GM18907 (cell line): ENCODE measurements around the gene DGKI.

Experiments used
- ATAC-seq: cut with Tn5 transposase; IDR thresholded peaks from one replicate; pipeline ENCODE4 v1.9.1; 2021; ENCODE audit warnings: mild to moderate bottlenecking, moderate library complexity; ENCODE audit not compliant: unreplicated experiment

Gene DGKI

DNA sequence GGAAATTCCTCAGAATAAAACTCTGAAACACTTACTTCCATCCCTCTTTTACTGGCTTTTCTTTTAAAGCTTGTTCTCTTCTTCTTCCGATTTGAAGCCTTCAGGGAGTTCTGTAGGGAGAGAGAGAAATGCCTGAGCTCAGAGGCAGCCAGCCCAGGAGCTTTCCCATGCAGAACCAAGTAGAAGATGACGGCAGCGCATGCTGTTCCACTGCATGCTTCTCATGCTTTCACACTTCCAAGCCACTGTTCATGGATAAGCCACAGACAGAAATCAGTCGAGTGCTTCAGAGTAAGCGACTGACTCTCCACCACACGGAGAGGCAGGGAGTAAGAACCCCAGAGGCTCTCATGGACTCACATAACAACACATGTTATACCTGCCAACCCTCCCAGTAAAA lies 237.3 kb downstream of the DGKI start:
- ATAC-seq: no peak

DNA sequence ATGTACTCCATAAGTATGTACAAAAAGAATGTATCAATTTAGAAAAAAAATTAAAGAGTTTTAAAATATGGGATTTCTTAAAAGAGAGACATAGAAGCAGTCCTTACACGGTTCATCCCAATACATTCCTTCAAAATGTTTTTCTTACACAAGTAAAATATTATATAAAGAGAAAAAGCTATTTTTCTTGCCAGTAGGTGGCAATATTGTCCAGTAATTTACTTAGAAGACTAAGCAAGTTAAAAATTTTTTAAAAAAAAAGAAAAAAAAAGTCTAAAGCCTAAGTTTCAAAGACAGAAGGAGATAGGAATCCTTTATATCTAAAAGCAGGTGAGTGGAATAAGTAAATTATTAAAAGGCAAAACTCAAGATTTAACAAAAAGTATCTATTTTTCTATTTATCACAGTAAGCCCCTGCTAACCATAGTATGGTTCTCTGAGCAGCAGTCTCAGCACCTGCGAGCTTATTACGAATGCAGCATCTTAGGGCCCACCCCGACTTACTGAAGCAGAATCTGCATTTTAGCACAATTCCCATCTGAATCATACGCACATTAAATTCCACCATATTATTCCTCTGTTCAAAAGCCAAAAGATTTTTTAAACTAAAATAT lies 240.6 kb downstream of the DGKI start:
- ATAC-seq: no peak

DNA sequence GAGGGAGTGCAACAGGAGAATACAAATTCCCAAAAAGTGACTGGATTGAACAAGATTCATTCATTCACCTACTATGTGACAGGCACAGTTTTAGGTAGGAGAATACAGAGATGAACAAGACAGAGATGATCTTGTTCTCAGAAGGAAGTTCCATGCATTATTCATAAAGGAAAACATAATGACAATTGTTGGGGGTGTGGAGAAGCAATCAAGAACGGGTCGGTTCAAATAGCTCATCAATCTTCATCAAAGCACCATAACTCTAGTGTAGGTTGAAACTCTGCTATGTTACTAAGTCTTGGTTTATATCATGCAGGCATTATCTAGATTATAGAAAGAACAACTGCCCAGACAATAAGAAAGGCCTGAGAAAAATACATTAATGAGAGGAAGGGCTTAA lies 243.7 kb downstream of the DGKI start:
- no peak for ATAC-seq

DNA sequence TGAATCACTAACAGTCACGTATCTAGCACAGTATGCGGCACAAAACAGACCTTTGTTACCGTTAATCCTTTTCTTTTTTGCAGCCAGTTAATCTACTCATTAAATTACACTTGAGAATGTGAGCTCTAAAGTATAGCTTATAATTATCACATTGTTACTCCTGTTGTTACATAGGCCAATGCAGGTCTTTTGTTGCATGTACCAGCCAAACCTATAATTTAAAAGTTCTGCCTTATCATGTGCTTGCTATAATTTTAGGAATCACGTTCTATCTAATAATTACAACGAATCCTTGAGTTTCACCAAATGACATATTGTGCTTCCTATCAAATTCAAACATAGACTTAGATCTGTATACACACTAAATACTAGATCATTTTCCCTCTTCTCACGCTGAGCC lies 245.1 kb downstream of the DGKI start:
- no peak for ATAC-seq

DNA sequence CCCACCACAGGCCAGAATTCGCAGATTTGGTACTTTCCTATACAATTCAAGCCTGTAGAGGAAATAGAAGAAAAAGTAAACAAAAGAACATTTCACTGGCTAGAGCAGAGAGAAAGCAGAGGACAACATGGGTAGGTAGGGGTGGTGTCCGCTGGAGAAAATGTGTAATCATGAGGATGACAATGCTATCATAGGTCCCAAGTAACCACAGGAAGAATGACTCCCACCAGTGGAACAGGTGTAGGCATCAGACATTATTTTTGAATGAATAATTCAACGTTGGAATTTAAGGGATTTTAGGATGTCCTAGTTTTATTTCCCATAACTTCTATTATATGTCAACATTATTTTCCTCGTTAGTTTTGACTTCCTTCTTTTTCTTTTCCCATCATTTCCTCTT lies 248.9 kb downstream of the DGKI start:
- no peak for ATAC-seq

DNA sequence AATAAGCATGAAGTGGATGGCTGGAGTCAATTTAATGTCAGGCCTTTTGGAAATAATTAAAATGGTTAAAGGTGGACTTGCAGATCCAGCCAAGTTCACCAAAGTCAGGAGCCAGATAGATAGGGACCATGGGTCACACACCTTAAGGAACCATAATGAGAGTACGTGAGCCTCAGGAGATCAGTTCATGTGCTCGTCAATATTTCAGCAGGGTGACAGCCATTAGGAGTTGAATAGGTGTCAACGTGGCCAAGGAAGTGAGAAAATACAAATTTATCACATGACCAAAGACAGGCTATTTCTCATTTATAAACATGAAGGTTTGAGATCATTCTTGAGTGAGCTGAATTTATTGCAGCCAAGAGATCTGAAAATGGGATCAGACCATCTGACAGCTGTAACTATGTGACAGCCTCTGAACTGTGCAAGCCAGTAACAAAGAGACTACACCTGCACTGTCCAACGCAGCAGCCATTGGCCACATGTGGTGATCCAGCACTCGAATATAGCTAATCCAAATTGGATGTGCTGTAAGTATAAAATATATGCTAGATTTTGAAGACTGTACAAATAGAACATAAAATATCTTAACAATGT lies 253.6 kb downstream of the DGKI start:
- no peak for ATAC-seq

DNA sequence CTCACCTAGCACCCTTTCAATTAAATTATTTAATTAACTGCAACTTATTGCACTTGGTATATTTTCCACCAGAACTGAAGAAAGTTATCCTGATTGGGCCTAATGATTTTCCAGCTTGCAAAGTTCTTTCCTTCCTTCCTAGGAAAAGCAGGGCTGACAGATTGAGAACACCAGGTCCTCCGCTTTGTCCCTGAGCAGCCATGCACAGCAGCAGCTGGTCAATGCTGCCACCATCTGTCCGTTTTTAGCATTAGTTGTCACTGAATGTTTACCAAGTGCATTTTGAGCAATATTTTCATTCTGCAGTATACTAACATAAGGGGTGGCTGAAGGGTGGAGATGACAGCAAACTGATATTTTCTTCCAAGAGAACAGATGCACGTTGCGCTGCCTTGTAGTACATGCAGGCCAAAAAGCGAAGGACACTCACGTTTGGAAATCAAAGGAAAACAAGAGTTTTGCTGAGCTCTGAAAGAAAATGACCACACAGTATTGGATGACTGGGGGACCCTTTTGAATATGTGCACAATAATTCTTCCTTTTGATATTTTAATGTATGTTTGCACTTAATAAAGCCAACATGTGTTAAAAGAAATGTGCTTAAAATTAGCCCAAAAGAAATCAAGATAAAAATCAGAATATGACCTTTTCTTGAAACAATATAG lies 254.4 kb downstream of the DGKI start:
- peak; percentile 74 for ATAC-seq

DNA sequence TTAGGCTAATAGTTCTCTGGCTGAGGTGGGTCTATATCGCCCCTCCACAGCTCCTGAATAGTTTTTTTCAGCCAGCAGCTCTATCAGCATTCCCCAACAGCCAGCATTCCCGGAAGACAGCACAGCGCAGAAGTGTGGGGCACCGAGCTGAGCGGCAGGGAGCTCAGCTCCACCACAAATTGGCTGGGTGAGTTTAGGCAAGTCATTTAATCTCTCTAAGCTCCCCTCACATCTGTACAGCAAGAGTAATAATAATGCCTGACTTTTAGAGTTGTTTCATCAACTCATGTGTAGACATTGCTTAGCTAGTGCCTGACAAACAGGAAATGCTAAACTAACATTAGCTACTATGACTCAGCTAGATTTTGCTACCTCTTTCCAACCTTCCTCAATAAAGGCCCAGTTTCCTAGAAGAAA lies 255.3 kb downstream of the DGKI start:
- no peak for ATAC-seq

DNA sequence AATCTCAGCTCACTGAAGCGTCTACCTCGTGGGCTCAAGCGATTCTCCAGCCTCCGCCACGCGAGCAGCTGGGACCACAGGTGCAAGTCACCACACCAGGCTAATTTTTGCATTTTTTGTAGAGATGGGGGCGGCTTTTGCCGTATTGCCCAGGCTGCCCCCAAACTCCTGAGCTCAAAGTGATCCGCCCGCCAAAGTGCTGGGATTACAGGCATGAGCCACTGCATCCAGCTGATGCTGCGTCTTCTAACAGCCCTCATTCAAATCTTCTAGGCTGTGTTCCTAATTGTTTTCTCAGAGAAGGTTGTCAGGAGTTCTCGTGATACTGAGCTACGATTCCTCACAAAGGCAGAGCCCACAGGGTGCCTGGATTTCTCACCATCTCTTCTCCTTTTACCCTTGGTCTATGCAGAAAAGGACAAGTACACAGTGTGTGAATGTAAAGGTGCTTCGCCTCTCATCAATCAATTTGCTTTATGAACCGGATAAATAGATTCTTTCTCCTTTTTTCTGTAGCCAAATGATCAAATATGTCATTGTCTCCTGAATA lies 255.9 kb downstream of the DGKI start:
- ATAC-seq: no peak

DNA sequence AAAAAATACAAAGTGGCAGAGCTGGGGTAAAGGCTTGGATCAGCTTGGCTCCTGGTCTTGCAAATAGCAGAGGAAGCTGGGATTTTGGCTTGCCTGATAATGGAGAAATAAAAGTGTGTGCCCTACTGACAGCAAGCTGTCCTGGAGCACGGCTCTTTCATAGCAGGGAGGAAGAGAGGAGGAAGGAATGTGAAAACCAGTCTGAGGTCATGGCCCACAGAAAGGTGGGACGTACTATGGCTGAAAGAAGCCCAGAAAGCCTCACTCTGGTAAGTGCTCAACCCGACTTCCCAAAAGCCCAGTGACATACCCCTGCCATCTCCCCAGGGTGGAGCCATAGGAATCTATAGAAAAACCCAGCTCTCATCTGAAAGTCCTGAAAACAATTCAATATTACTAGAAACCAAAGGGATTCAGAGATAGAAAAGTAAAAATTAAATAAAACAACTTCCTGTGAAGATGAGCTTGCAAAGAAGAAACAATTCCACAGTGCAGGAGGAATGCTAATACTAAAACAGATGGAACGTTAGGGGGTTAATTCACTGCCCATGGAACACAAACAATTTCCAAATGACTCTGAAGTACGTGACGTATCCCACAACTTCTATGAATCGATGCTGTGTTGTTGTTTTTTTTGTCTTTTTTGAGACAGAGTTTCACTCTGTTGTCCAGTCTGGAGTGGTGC lies 256.6 kb downstream of the DGKI start:
- ATAC-seq: no peak

DNA sequence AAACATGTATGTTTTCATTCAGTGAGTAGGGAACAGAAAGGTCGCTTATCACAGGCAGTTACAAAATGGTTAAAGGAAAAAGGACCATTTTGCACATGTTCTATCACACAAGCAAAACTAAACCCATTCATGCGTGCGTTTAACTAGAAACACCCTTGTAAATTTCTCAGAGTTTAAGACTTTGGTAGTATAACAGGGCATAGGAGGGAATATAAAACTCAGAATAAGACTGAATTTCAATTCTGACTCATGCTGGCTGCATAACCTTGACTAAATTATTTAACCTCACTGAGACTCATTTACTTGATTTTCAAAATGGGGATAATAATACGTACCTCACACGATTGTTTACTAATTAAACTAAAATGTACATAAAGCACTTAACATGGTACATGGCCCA lies 259.4 kb downstream of the DGKI start:
- no peak for ATAC-seq

DNA sequence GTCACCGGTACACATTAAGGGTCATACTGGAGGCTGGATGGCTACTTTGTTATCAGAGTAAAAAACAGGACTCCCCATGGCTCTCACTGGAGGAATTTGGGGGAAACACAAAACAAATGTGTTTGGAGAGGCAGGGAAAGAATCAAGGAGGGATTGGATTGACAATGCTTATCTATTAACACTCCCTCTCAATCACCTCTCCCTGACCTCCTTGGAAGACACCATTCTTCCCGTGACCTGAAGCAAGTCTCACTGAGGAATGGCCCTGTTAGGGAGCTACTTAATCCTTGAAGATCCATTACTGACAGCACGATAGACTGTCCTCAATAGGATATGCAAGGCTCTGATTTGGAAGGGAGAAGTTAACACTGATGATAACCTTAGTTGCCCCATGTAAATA lies 261.2 kb downstream of the DGKI start:
- no peak for ATAC-seq

DNA sequence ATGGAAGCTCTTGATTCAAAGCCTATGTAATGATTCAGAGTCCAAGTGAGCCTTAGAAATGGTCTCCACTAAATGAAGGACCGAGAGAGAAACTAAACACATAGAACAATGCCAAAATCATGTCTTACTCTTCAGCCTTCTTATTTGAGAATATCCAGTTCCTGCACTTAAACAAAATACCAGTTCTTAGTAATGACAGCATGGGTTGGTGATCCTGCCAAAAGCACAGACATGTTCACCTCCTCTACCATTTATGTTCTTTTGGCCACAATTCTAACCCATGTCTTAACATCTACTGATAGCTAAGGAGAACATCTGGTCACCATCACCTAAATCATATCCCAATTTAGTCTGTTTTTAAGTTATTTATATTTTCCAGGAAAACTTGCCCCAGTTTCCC lies 263.6 kb downstream of the DGKI start:
- no peak for ATAC-seq

DNA sequence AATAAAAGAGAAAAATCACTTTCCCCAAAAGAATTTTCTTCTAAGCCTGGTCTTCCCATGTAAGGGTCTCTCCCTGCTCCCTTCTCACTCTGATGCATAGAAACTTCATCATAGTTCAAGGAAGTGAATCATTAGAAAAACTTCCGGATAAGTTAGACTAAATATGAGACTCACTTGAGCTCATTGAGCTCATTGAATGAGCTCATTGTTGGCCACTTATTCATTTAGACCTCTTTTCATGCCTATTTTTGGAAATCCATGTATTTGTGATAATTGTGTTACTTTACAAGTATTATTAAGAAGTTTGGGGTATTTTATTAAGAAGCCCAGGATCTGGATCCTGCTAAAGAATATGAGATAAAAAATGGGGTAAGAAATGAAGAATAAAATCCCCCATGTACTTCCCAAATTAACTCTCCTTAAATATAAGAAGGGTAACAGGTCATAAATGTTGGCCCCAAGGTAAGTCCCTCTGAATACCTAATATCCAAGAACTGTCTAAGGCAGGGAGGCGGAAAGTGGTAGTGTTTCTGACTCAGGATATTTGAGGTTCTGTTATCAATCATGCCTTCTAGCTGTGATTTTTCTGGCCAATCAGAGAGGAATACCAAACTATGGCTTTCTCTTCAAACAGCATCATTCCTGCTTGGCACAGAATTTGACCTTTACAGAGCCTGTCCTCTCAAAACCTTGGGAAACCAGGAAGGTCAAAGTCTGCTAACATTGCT lies 266.7 kb downstream of the DGKI start:
- ATAC-seq: no peak

DNA sequence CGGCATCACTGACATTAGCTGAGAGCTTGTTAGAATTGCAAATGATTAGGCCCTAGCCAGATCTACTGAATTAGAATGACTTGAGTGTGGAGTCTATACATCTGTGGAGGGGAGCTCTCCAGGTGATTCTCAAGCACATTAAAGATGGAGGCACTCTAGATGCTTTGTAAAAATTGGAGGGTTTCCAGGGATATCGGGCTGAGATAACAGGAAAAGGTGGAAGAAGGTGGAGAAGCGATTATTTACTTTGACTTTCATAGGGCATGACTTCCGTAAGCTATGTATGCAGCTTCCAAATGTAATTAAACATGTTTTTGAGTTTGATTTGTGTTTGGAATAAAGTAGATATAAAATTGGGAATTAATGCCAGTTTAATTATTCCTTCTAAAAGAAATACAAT lies 268.2 kb downstream of the DGKI start:
- ATAC-seq: no peak

DNA sequence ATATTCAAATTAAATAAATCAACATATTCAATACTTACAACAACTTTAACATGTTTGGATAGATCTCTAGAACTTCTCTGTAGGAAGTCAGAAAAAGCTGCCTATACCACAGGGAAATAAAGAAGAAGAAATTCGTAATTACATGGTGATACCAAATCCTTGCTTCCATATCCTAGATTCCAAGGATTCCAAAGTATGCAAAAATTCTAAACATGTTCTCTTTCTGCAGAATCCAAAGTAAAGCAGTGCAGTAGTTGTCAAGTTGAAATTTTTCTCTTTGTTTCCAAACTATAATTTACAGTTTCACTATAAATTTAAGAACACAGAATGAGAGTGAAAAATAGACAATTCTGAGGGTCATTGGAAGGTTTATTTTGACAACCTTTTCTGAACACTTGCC lies 269.6 kb downstream of the DGKI start:
- ATAC-seq: no peak

DNA sequence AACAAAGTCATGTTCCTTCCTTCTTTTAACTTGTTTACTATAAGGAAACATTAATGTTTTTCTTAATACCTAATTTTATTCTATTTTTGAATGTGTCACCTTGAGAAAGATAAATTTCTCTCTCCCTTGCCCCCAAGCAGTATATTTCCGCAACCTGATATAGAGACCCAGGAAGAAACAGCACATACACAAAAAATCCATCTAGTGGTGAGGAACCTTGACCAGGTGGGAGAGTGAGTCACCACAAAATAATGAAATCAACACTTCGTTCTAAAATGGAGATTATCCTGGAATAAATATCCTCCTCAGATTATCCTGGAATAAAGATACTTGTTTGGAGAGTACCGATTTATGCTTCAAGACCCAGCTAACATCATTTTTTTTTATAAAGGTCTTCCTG lies 270.3 kb downstream of the DGKI start:
- no peak for ATAC-seq

DNA sequence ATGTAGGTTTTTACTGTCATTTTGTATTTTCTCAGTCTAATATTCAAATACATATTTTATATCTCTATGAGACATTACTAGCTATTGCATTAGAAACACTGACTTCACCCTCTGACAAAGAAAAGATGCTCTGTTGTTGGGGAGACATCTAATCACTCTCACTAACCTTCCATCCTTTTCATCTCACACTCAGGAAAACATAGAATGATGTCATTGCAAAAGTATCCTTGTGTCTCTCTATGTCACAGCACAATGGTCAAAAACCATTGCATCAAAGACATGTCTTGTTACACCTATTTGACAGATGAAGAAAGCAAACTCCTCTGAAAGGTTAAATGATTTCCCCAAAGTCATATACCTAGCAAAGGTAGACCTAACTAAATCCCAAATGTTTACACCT lies 272.0 kb downstream of the DGKI start:
- no peak for ATAC-seq

DNA sequence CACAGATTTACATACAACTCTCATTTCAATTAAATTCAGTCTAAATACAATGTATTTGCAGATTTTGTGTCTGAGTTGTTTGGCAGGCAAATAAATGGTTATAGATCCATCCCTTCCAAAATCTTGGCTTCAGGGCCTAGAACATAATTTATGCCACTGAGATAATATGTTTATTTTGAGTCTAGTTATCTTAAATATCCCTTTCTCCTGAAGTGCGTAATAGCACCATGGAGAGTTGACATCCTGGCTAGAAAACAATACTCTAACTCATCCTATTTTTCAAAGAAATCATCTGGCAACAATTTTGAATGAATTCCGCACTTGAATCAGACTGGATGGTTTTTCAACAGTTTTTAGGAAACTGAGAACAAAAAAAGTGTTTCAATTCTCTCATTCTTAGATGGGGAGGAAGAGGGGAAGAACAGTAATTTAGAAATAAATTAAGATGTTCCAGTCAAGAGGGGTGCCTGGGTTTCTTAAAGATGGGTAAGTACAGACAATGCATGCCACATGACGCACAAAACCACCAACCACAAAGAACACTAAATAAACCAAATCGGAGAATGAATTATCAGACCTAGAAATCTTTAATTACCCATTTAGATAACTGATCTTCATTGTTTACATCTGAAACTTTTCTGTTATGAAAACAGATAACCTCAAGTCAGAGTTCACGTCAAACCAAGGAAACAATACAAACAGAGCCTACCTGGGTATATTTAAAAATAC lies 274.6 kb downstream of the DGKI start:
- no peak for ATAC-seq

DNA sequence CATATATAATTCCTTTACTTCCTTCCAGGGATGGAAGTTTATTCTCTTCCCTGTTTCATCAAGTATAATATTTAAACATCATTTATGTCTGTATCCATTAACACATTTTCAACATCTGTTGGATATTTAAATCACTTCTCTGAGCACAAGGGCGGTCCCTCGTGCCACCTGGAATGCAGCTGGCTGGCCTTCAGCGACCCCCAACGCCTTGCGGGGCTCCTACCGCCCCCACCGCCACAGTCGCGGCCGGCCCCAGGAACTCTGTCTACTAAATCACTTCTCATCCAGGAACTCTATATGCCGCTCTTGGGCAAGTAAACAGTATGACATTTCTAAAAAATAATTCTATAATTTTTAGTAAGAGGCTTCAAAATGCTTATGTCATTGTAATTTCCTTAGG lies 282.1 kb downstream of the DGKI start:
- no peak for ATAC-seq
